ENCODE measurements around the gene FAM186B.

Gene FAM186B

GRCh38 chr12:49609059-49609874 is 3.8 kb upstream of the FAM186B start:
- DNase-seq: no peak
- Mint-ChIP-seq H3K27me3 (peaks cover 2 to 8% of the 10 kb centered on the region in 2 donors), H3K9me3 (peaks cover 0 to 2% of the 10 kb centered on the region in 2 donors), H3K4me1 (peaks cover 0 to 2% of the 10 kb centered on the region in 2 donors), H3K36me3 (peaks cover 0 to 11% of the 10 kb centered on the region in 2 donors), H3K4me3 (no peak overlapping the region), H3K27ac (no peak overlapping the region)
- ATAC-seq (replicated peaks): no peak

- no peaks in the 10 kb centered on the region for H3K4me1 Mint-ChIP-seq
- DNase-seq (no peak), ATAC-seq (replicated peaks) (no peak)
- no peak overlapping the region for H3K27ac Mint-ChIP-seq
- H3K27me3 Mint-ChIP-seq: no peaks in the 10 kb centered on the region
- H3K4me3 Mint-ChIP-seq: no peak overlapping the region
- no peaks in the 10 kb centered on the region for H3K9me3 Mint-ChIP-seq
- H3K36me3 Mint-ChIP-seq: peaks cover 10 to 14% of the 10 kb centered on the region in 2 donors
These were observed 583 bp downstream of the FAM186B start for GRCh38 chr12:49604856-49605255.

GRCh38 chr12:49603721-49604120 is 1.7 kb downstream of the FAM186B start:
- Mint-ChIP-seq H3K27ac (no peak overlapping the region), H3K4me1 (peaks cover 0 to 3% of the 10 kb centered on the region in 2 donors), H3K9me3 (no peaks in the 10 kb centered on the region), H3K36me3 (peaks cover 11 to 13% of the 10 kb centered on the region in 2 donors), H3K4me3 (no peak overlapping the region), H3K27me3 (no peaks in the 10 kb centered on the region)
- no peak for ATAC-seq (replicated peaks)
- no peak for DNase-seq

- Mint-ChIP-seq H3K4me1 (peaks cover 0 to 3% of the 10 kb centered on the region in 2 donors), H3K36me3 (peaks cover 11 to 18% of the 10 kb centered on the region in 2 donors), H3K27ac (no peak overlapping the region), H3K27me3 (no peaks in the 10 kb centered on the region), H3K9me3 (no peaks in the 10 kb centered on the region), H3K4me3 (no peak overlapping the region)
- DNase-seq: no peak
- no peak for ATAC-seq (replicated peaks)
These were observed 5.5 kb downstream of the FAM186B start for GRCh38 chr12:49599961-49600360.

- DNase-seq: no peak
These were observed 6.9 kb downstream of the FAM186B start for GRCh38 chr12:49598527-49598926.

GRCh38 chr12:49588721-49589516 is 16.5 kb downstream of the FAM186B start:
- ATAC-seq (replicated peaks): no peak
- Mint-ChIP-seq H3K36me3 (peaks cover 31 to 56% of the 10 kb centered on the region in 2 donors), H3K4me3 (no peak overlapping the region), H3K9me3 (peaks cover 5 to 8% of the 10 kb centered on the region in 2 donors), H3K27me3 (no peaks in the 10 kb centered on the region), H3K27ac (no peak overlapping the region), H3K4me1 (peaks cover 3 to 14% of the 10 kb centered on the region in 2 donors)
- no peak for DNase-seq

More at GRCh38 chr12:49598527-49598926, 6.9 kb downstream of the FAM186B start:
- ATAC-seq (replicated peaks): no peak
- peaks cover 0 to 3% of the 10 kb centered on the region in 2 donors for H3K4me1 Mint-ChIP-seq
- no peaks in the 10 kb centered on the region for H3K9me3 Mint-ChIP-seq
- H3K36me3 Mint-ChIP-seq: peaks cover 11 to 19% of the 10 kb centered on the region in 2 donors
- no peak overlapping the region for H3K4me3 Mint-ChIP-seq
- no peaks in the 10 kb centered on the region for H3K27me3 Mint-ChIP-seq
- no peak overlapping the region for H3K27ac Mint-ChIP-seq

GRCh38 chr12:49588281-49588680 is 17.2 kb downstream of the FAM186B start:
- ATAC-seq (replicated peaks): no peak
- H3K27ac Mint-ChIP-seq: no peak overlapping the region
- peaks cover 7 to 14% of the 10 kb centered on the region in 2 donors for H3K4me1 Mint-ChIP-seq

GRCh38 chr12:49587174-49587908 is 18.1 kb downstream of the FAM186B start:
- H3K27ac Mint-ChIP-seq: peak overlapping the region; percentile 60

More at GRCh38 chr12:49588281-49588680, 17.2 kb downstream of the FAM186B start:
- H3K36me3 Mint-ChIP-seq: peaks cover 36 to 63% of the 10 kb centered on the region in 2 donors
- no peaks in the 10 kb centered on the region for H3K27me3 Mint-ChIP-seq
- H3K4me3 Mint-ChIP-seq: no peak overlapping the region
- no peak for DNase-seq
- peaks cover 5 to 8% of the 10 kb centered on the region in 2 donors for H3K9me3 Mint-ChIP-seq

GRCh38 chr12:49585477-49586459 is 19.7 kb downstream of the FAM186B start:
- ATAC-seq (replicated peaks) (no peak), DNase-seq (no peak)
- Mint-ChIP-seq H3K4me1 (peaks cover 21 to 35% of the 10 kb centered on the region in 2 donors), H3K27me3 (no peaks in the 10 kb centered on the region), H3K4me3 (no peak overlapping the region), H3K27ac (no peak overlapping the region), H3K9me3 (peaks cover 0 to 4% of the 10 kb centered on the region in 2 donors), H3K36me3 (peaks cover 31 to 58% of the 10 kb centered on the region in 2 donors)

More at GRCh38 chr12:49587174-49587908, 18.1 kb downstream of the FAM186B start:
- peaks cover 4 to 5% of the 10 kb centered on the region in 2 donors for H3K9me3 Mint-ChIP-seq
- DNase-seq: no peak
- no peaks in the 10 kb centered on the region for H3K27me3 Mint-ChIP-seq
- peaks cover 36 to 62% of the 10 kb centered on the region in 2 donors for H3K36me3 Mint-ChIP-seq
- peaks cover 13 to 19% of the 10 kb centered on the region in 2 donors for H3K4me1 Mint-ChIP-seq
- ATAC-seq (replicated peaks): no peak
- no peak overlapping the region for H3K4me3 Mint-ChIP-seq

GRCh38 chr12:49584591-49584990 is 20.8 kb downstream of the FAM186B start:
- H3K36me3 Mint-ChIP-seq: peaks cover 29 to 54% of the 10 kb centered on the region in 2 donors
- no peak for ATAC-seq (replicated peaks)
- no peaks in the 10 kb centered on the region for H3K9me3 Mint-ChIP-seq

GRCh38 chr12:49583366-49584094 is 21.9 kb downstream of the FAM186B start:
- Mint-ChIP-seq H3K36me3 (peaks cover 27 to 51% of the 10 kb centered on the region in 2 donors), H3K4me3 (no peak overlapping the region), H3K4me1 (peaks cover 31 to 47% of the 10 kb centered on the region in 2 donors), H3K9me3 (no peaks in the 10 kb centered on the region), H3K27ac (no peak overlapping the region), H3K27me3 (no peaks in the 10 kb centered on the region)
- no peak for DNase-seq
- ATAC-seq (replicated peaks): no peak

More at GRCh38 chr12:49584591-49584990, 20.8 kb downstream of the FAM186B start:
- no peak for DNase-seq
- Mint-ChIP-seq H3K27ac (peak overlapping the region; percentile 27), H3K27me3 (no peaks in the 10 kb centered on the region), H3K4me1 (peaks cover 29 to 46% of the 10 kb centered on the region in 2 donors), H3K4me3 (no peak overlapping the region)

- H3K4me1 Mint-ChIP-seq: peaks cover 32 to 40% of the 10 kb centered on the region in 2 donors
- no peaks in the 10 kb centered on the region for H3K27me3 Mint-ChIP-seq
- H3K9me3 Mint-ChIP-seq: no peaks in the 10 kb centered on the region
- H3K27ac Mint-ChIP-seq: peak overlapping the region; percentile 96
- H3K4me3 Mint-ChIP-seq: no peak overlapping the region
- DNase-seq: no peak
- ATAC-seq (replicated peaks): no peak
- H3K36me3 Mint-ChIP-seq: peaks cover 30 to 51% of the 10 kb centered on the region in 2 donors
These were observed 22.6 kb downstream of the FAM186B start for GRCh38 chr12:49582850-49583249.
